Transverse colon (tissue), 4 donors: ENCODE measurements around the gene TMEM108. TPM values are rescaled to one million over a fixed set of nuclear protein-coding genes. Genes with fewer than 3 reads are reported as not detected.

Experiments
- DNase-seq: peaks from one replicate; pipeline ENCODE4 v3.0.0-alpha.2; 2019
- H3K27ac ChIP-seq, 4 donors: fragments of 200-600 bp; sonication (generic); 2 replicates each; pipeline ENCODE4 v1.5.1; 2016 to 2018; ENCODE audit warnings: inconsistent platforms in 4 of 4
- H3K27me3 ChIP-seq: fragments of 200-600 bp; sonication (generic); 2 replicates; pipeline ENCODE4 v1.5.1; 2017; ENCODE audit warnings: inconsistent platforms
- H3K36me3 ChIP-seq, 4 donors: fragments of 200-600 bp; sonication (generic); 2 replicates each; pipeline ENCODE4 v1.5.1; 2017 to 2019; ENCODE audit warnings: inconsistent platforms in 4 of 4
- H3K4me1 ChIP-seq, 4 donors: fragments of 200-600 bp; sonication (generic); 2 replicates each; pipeline ENCODE4 v1.5.1; 2017 to 2020; ENCODE audit warnings: inconsistent platforms in 4 of 4
- H3K4me3 ChIP-seq, 4 donors: fragments of 200-600 bp; sonication (generic); 1 replicate in 1 of 4; 2 replicates in 3 of 4; pipeline versions ENCODE4 v1.5.1 to v1.6.1; 2017 to 2019; ENCODE audit warnings: inconsistent platforms in 4 of 4
- H3K9me3 ChIP-seq, 2 donors: fragments of 200-600 bp; sonication (generic); 2 replicates each; pipeline ENCODE4 v1.5.1; 2017 to 2019; ENCODE audit warnings: inconsistent platforms in 2 of 2
- EP300 ChIP-seq: sonication (generic); formaldehyde crosslinking; IDR thresholded peaks from one replicate; pipeline ENCODE4 v1.6.1; 2017; ENCODE audit warnings: antibody characterized with exemption, low read depth
- POLR2A ChIP-seq: fragments of 450-650 bp; IDR thresholded peaks from one replicate; pipeline ENCODE4 v1.6.1; 2016; ENCODE audit warnings: antibody characterized with exemption, mild to moderate bottlenecking, moderate library complexity
- POLR2AphosphoS5 ChIP-seq, 3 donors: sonication (generic); formaldehyde crosslinking; IDR thresholded peaks; one replicate each; pipeline ENCODE4 v1.6.1; 2016; ENCODE audit warnings: antibody characterized with exemption in 3 of 3
- WGBS, 2 donors: methylation state at CpG; one replicate each; pipeline ENCODE4 v1.1.5; 2018; ENCODE audit warnings: low coverage in 1 of 2; 5-methylcytosine and 5-hydroxymethylcytosine counted together
- in situ Hi-C, 4 donors: fragments of 200-750 bp; cut with MboI; loops; one replicate each; pipeline versions ENCODE4 v1.15.0 to v1.15.1; 2017; ENCODE audit warnings: low sequenced_read_pairs in 3 of 4, low pct_ligation_motif_present in 1 of 4, low pct_unique_long_range_greater_than_20kb in 1 of 4
- intact Hi-C: fragments of 100-400 bp; cut with DNase I; formaldehyde crosslinking; loops from one replicate; pipeline ENCODE4 v1.15.1; 2023; ENCODE audit warnings: low total_unique reads
- total RNA-seq, 4 donors: library from RNA; depleted of rRNA; stranded (reverse); fragments of >200 nt; gene quantifications; one replicate each; pipeline ENCODE4 v1.1.0, GENCODE V29; 2016
- TF ChIP-seq, protein P1 (sequence below), 5 experiments: fragments of 200-600 bp in 3 of 5; fragments of 450-650 bp in 2 of 5; sonication (generic) in 3 of 5; IDR thresholded peaks; 1 replicate in 2 of 5; 2 replicates in 3 of 5; pipeline ENCODE4 v1.5.1; 2016 to 2017; ENCODE audit warnings: antibody characterized with exemption in 5 of 5, inconsistent platforms in 3 of 5, mild to moderate bottlenecking in 2 of 5, moderate library complexity in 1 of 5

TMEM108 gene
- total RNA-seq, 4 donors from 2014 or later: 0.14 to 1.4 (median 0.80) TPM; not detected in 1

DNA sequence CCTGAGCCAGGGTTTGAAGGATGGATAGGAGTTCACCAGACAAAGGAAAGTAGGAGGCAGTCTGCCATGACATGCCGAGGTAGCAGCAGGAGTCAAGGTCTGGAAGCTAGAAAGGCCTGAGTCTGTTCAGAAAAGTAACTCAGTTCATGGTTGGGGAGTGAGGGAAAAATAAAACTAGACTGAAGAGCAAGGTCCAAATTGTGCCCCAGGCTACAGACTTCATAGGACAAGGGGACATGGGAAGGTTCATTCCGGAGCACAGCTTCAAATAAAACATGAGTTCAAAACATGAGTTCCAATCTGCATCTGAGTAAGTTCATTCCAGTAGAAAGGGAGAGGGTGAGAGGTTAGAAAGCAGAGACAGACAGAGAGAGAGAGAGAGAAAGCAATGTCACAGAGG lies 401.4 kb downstream of the TMEM108 start:
- in situ Hi-C loops (no loop called here), intact Hi-C loops (no loop called here)
- DNase-seq: no peak
- Histone ChIP-seq H3K27me3 (no peaks in the 10 kb centered on the region), H3K36me3 (no peaks in the 10 kb centered on the region), H3K4me3 (no peak overlapping the region), H3K9me3 (no peaks in the 10 kb centered on the region), H3K27ac (no peak overlapping the region), H3K4me1 (peaks cover 0 to 6% (median 1%) of the 10 kb centered on the region in 4 donors)
- TF ChIP-seq, protein P1, sequence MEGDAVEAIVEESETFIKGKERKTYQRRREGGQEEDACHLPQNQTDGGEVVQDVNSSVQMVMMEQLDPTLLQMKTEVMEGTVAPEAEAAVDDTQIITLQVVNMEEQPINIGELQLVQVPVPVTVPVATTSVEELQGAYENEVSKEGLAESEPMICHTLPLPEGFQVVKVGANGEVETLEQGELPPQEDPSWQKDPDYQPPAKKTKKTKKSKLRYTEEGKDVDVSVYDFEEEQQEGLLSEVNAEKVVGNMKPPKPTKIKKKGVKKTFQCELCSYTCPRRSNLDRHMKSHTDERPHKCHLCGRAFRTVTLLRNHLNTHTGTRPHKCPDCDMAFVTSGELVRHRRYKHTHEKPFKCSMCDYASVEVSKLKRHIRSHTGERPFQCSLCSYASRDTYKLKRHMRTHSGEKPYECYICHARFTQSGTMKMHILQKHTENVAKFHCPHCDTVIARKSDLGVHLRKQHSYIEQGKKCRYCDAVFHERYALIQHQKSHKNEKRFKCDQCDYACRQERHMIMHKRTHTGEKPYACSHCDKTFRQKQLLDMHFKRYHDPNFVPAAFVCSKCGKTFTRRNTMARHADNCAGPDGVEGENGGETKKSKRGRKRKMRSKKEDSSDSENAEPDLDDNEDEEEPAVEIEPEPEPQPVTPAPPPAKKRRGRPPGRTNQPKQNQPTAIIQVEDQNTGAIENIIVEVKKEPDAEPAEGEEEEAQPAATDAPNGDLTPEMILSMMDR (IDR thresholded peaks at IDR 0.05): no peak
- no peak for TF ChIP-seq EP300
- no peak for TF ChIP-seq POLR2AphosphoS5 (IDR thresholded peaks at IDR 0.05)
- TF ChIP-seq POLR2A: no peak
- 91 to 100% methylated on average over 1 to 2 of the region's 2 CpGs for WGBS, 2 donors

DNA sequence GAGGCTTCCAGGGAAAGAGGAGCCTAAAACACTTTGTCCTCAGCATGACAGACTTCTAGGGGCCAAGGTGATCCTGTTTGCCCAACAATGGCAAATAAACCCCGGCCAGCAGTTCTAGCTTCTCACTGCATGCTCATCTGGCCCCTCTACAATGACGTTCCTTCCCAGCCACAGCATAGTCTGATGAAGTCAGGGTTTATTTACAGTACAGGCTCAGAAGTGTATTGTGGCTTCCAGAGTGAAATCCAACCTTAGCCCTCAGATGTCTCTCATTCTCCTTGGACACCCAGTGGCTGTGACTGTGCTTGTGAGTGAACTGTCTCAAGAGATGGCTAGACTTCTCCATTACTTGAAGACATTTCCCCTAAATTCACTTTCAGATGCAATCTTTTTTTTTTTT lies 402.5 kb downstream of the TMEM108 start:
- Histone ChIP-seq H3K36me3 (no peaks in the 10 kb centered on the region), H3K4me1 (peaks cover 0 to 6% (median 1%) of the 10 kb centered on the region in 4 donors), H3K27ac (no peak overlapping the region), H3K4me3 (no peak overlapping the region), H3K27me3 (no peaks in the 10 kb centered on the region), H3K9me3 (no peaks in the 10 kb centered on the region)
- no peak for TF ChIP-seq POLR2A
- no peak for TF ChIP-seq EP300
- no peak for TF ChIP-seq POLR2AphosphoS5 (IDR thresholded peaks at IDR 0.05)
- TF ChIP-seq, protein P1 (IDR thresholded peaks at IDR 0.05): no peak
- in situ Hi-C loops (no loop called here), intact Hi-C loops (no loop called here)
- no peak for DNase-seq
- WGBS, 2 donors: 86% methylated on average over 2 of the region's 2 CpGs; no CpG with 5 or more reads in 1 of the 2 donors

DNA sequence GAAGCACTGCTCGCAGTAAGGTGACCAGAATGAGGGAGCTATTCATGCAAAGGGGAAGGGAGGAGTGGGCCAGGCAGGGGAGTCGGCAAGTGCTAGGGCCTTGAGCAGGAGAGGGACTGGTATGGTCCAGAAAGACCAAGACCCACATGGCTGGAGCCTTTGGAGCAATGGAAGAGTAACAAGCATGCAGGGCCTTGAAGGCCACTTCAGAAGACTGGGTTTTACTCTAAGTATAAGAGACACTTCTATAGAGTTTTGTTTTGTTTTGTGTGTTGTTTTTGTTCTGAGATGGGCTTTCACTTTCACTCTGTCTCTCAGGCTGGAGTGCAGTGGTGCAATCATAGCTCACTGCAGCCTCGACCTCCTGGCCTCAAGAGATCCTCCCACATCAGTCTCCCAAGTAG lies 403.7 kb downstream of the TMEM108 start:
- Histone ChIP-seq H3K4me3 (peak overlapping the region in 1 of 4 donors; percentile 13), H3K36me3 (no peaks in the 10 kb centered on the region), H3K27ac (peak overlapping the region in 1 of 4 donors; percentile 7), H3K4me1 (peaks cover 0 to 6% (median 1%) of the 10 kb centered on the region in 4 donors), H3K9me3 (no peaks in the 10 kb centered on the region), H3K27me3 (no peaks in the 10 kb centered on the region)
- WGBS, 2 donors: 53 to 59% methylated on average over 3 of the region's 3 CpGs
- intact Hi-C loops: no loop called here
- DNase-seq: no peak
- in situ Hi-C loops: no loop called here
- no peak for TF ChIP-seq POLR2AphosphoS5 (IDR thresholded peaks at IDR 0.05)
- TF ChIP-seq, protein P1 (IDR thresholded peaks at IDR 0.05): no peak
- no peak for TF ChIP-seq POLR2A
- TF ChIP-seq EP300: no peak

DNA sequence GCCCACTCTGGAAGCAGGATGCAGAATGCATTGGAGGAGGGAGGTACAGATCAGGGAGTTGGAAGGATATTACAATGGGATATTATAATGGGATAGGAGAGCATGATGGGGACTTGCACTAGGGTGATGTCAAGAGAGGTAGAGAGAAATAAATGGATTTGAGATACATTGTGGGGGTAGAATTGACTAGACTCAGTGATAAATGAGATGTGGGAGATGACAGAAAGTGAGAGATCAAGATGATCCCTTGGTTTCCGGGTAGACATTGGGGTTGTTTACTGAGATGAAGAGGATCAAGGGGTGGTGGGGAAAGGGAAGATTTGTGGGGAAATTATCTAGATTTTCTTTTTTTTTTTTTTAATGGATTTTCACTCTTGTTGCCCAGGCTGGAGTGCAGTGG lies 404.3 kb downstream of the TMEM108 start:
- Histone ChIP-seq H3K4me1 (peaks cover 0 to 6% (median 1%) of the 10 kb centered on the region in 4 donors), H3K27me3 (no peaks in the 10 kb centered on the region), H3K36me3 (no peaks in the 10 kb centered on the region), H3K4me3 (no peak overlapping the region), H3K9me3 (no peaks in the 10 kb centered on the region), H3K27ac (no peak overlapping the region)
- in situ Hi-C loops (no loop called here), intact Hi-C loops (no loop called here)
- no peak for TF ChIP-seq POLR2A
- WGBS, 2 donors: 76 to 91% methylated on average over 1 of the region's 1 CpG
- no peak for DNase-seq

DNA sequence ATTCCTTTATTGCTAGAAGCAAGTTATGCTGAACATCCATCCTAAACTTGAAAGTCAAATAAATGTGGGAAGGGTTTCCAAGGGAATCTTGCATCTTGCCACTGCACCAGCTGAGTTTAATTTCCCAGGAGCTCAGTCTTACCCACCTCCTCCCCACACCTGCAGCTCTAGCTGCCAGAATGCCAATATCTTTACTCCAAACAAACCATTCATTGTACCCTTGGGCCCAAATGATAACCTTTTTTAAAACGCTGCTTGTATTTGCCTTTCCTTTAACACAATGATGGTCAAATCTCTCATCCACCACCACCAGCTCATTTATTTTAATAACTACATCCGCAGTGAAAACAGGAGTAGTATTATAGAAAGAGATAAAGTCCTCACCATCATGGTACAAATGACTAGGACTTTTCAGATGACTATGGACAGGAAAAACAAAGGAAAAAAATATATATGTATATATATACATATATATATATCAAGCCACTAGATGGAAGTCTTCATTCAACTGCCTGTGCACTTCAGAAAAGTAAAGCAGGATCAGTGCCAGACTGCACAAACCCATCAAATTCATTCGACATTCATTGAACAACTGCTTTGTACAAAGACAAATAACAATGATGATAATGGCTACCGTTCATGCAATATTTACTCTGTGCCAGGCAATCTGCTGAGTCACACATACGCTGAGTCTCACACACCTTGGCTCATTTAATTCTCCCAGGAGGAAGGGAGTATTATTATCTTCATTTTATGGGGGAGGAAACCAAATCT lies 405.6 kb downstream of the TMEM108 start:
- Histone ChIP-seq H3K4me1 (peaks cover 0 to 6% (median 1%) of the 10 kb centered on the region in 4 donors), H3K27ac (no peak overlapping the region), H3K4me3 (no peak overlapping the region), H3K9me3 (no peaks in the 10 kb centered on the region), H3K27me3 (no peaks in the 10 kb centered on the region), H3K36me3 (no peaks in the 10 kb centered on the region)
- WGBS, 2 donors: 37 to 39% methylated on average over 5 of the region's 5 CpGs
- DNase-seq: peak; percentile 29
- in situ Hi-C loops: no loop called here
- intact Hi-C loops: no loop called here
- no peak for TF ChIP-seq POLR2A
- TF ChIP-seq, protein P1 (IDR thresholded peaks at IDR 0.05): peak in 1 of 5 experiments; percentile 24
